GM19328 (cell line): ENCODE data around the gene VSTM2L.

Experiments used
- ATAC-seq: cut with Tn5 transposase; IDR thresholded peaks from one replicate; pipeline ENCODE4 v1.9.1; 2021; ENCODE audit warnings: mild to moderate bottlenecking, moderate library complexity; ENCODE audit not compliant: unreplicated experiment

VSTM2L gene

DNA sequence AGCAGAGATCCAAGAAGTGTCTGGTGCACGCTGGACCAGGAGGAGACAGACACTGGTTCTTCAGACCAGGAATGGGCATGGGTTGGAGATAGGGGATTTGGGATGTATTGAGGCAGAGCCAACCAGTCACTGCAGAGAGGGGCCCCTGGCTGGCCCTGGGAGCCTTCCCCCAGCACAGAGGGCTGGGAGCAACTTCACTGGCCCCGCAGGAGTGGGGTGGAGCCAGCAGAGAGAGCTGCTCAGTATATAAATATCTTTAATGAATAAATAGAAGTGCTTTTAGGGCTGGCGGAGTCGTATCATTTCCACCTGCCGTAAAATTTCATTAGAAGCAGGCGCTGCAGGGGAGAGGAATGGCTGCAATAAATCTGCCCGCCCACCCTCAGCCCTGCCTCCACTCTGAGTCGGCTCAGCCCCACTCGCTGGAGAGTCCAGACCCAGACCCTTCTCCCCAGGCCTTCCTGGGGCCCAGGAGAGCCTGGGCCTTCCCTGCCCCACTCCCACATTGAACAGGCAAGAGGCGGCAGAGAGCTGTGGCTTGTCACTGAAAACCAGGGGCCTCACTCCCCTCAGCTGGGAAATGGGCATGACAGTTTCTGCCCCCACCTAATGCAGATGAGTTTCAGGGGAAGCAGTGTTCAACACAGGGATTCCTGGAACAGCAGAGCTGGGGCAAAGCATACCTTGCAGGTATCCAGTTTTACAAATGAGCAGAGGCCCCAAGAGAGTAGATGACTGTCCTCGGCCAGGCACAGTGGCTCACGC, 23.9 kb upstream of the VSTM2L start:
- ATAC-seq: no peak

DNA sequence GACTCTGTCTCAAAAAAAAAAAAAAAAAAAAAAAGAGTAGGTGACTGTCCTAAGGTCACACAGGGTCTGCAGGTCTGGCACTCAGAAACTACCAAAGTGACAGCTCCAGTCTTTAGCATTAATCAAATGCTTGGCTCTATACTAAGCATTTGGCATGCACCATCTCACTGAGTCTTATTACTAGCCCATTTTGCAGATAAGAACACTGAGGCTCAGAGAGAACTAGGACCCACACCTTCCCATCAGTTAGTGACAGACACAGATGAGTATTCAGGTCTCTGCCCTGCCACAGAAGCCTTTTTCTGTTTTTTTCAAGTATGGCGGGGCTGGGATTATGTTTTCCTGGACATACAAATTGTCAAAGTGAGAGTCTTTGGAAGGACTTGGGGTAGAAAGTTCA, 23.1 kb upstream of the VSTM2L start:
- ATAC-seq: no peak

DNA sequence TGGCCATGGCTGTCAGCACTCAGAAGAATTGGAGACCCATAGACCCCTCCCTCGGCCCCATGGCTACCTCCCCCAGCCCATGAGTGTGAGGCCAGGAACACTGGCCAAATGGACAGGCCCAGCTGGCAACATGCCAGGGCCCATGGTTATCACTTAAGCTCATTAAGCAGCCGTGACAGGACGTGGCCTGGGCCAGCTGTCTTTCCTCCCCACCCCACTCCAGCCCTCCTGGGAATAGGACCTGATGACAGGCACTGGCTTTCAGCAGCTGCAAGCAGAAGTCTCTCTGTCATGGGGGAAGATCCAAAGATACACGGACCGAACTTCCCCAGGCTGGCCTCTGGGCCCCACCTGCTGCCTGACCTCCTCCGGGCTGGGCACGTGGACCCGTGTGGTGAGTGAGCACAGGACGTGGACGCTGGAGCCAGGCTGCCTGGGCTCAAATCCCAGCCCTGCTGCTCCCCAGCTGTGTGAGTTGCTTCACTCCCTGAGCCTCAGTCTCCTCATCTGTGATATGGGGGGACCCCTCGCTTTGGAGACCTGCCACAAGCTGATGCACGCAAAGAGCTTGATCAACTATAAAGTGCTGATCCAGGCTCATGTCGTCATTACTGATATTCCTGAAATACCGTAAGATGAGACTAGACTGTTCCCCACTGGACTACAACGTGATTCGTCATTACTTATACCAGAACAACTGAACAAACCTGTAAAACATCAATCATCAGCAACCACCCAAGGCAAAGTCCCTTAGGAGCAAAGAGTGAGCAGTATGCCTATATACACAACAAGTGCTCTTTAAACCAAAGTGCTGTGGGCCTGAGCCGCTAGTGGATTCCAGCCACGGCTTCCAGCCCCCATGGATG, 22.0 kb upstream of the VSTM2L start:
- ATAC-seq: no peak

DNA sequence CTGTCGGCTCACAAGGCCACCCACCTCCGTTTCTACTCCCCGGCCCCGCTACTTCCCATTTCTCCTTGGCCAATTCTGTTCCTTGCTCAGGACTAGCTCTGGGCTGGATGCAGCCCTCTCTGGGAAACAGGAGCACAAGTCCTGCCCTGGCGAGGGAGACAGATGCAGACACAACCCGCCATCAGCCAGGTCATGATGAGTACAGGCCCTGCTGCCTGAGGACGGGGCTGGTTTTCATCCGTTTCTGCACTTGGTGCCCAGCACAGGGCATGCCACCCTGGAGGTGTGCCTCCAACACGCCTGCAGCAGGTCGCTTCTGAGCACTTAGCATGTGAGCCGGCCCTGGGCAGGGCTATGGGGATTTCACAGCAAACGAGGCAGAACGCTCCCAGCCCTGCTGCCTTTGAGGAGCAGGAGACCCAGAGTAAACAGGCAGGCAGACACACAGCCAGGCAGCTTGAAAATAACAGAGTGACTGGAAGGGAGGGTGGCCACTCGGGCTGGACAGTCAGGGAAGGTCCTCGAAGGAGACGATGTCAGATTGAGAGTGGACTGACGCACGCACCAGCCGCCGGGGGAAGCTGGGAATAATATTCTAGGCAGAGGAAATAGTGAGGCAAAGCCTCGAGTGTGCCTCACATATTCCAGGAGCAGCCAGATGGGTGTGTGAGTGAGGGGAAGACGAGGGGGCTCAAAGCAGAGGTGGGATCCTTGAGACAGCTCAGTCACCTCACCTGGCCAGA, 21.2 kb upstream of the VSTM2L start:
- no peak for ATAC-seq

DNA sequence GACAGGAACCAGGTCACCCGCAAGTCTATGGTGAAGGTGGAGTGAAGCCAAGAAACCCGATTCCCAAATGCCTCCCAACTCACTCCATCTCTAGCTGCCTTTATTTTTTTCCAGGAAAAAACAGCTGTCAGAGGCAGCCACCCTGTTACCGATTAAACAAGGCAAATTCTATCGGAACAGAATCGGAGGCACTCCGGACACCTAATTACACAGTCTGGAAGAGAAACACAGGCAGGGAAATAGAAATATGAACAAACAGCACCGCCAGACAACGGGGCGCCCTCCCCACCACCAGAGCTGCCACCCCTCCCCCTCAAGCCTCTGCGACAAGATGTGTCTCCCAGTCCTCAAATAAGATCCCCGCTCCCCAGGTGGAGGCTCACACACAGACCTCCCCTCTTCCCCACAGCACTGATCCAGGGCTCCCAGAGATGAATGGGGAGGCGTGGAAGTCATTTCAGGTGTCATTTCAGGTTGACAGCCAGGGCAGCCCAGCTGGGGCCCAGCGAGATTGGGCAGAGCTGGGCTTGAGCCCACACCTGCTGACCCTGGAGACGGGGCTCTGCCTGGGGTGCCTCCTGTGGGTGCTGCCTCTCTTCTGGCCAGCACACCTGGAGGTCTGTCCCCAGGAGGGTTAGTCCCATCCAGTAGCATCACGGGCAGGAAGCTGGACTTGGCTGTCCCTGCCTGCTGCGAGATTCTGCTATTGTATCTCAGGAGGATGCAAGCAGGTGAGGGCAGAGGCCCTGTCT, 19.8 kb upstream of the VSTM2L start:
- ATAC-seq: no peak

DNA sequence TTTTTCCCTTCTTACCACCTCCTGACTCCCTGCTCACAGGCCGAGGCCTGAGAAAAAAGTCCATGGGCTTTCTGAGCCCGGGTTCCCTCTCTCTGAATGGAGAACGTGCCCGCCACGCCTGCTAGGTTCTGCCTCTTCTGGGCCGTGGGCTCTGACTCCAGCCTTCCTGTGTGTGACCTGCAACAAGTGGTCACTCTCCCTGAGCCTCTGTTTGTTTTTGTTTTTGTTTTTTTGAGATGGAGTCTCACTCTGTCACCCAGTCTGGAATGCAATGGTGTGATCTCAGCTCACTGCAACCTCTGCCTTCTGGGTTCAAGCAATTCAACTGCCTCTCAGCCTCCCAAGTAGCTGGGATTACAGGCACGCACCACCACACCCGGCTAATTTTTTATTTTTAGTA, 17.9 kb upstream of the VSTM2L start:
- no peak for ATAC-seq

DNA sequence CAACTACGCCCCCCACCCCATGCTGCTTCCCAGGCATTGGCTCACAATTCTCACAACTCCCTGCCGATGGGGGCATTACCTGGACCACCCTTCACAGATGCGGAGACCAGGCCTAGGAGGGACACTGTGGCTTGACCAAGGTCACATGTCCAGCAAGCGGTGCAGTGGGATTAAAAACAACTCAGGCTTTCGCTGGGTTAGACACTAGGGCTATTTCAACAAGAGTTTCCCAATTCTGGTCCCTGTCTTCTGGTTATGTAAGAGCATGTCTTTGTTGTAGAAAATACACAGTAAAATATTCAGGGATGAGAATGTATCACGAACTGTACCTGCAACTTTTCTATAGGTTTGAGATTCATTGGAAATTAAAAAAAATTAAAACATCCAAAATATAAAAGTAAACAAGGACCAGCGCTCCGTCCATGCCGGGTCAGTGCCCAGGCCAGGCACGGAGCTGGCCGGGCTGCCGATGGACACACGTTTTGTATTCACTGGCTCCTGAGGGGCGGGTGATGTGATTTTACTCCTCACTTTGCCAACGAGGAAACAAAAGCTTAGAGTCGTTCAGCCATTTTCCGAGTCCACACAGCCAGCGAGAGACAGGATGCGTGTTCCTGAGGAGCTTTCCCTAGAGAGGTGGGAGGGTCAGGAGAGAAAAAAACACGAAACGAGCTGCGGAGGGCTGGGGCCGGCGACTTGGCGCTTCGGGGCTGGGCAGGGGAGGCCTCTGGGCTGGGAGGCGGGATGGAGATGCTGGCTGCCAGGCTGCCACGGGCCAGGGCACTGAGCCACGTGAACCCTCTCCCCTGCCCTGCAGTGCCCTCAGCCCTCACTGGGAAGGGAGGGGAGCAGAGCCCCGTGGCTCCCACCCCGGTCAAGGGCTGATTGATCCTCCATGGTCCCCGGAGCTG, 17.1 kb upstream of the VSTM2L start:
- no peak for ATAC-seq

DNA sequence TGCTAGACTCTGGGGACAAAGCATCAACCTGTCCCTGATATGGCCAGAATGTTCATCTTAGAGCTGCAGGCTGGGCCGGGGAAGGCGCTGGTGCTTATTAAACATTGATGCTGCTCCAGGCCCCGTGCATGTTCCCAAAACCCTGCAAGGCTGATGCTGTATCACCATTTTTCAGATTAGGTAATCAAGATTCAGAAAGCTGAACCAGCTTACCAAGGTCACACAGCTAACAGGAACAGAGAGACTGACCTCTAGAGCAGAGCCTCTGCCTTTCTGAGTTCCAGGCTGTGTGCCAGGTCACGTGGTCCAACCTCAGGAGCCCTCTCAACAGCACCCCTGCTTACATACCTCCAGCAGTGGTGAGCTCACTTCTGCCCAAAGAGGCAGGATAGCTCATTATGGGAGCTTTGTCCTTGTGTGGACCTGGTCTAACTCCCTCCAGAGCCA, 16.1 kb upstream of the VSTM2L start:
- ATAC-seq: no peak

DNA sequence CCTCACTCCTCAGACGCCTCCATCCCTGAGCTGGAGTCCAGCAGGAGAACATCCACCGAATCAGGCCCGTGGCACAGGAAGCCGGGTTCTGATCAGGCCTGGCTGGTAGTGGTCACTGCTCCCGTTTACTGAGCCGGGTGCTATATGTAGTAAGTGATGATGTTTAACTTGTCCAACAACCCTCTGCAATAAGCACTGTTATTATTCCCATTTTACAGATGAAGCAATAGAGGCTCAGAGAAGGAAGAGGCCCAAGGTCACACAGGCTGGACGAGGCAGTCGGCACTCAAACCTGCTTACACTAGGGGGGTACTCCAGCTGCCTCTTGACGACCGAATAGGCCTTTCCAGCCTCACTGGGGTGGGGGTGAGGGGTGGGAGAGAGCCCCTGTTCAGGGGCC, 14.3 kb upstream of the VSTM2L start:
- no peak for ATAC-seq

DNA sequence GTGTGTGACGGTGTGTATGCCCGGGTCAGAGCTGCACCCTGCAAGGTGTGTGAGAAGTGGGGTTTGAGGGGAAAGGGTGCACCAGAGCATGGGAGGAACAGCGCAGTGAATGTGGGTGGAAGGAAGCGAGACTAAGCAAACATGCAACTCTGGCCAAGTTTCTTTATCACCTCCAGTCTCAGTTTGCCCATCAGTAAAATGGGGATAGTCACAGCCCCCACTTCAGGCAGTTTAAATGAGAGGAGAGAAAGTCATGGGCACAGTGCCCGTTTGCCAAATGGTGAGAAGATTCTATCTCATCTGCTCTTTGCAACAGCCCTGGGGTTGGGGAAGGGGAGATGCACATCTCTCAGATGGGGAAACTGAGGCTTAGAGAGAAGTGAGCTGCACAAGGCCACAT, 12.8 kb upstream of the VSTM2L start:
- no peak for ATAC-seq

DNA sequence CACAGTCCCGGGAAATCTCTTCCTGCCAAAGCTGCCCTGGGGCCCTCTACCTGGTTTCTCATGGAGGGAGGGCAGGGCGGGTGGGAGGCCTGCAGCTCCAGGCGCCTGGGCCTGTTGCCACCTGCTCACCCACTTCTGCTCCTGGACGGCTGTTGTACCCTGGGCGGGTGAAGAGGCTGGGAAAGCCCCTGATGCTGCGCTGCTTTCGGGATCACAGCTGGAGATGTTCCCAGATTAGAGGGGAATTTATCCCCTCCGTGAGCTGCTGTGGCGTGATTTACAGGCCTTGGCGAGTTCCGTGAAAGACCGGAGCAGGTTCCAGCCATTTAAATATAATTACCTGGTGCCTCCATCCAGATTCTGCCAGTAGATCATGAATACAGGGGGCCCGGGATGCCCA, 12.3 kb upstream of the VSTM2L start:
- ATAC-seq: no peak

DNA sequence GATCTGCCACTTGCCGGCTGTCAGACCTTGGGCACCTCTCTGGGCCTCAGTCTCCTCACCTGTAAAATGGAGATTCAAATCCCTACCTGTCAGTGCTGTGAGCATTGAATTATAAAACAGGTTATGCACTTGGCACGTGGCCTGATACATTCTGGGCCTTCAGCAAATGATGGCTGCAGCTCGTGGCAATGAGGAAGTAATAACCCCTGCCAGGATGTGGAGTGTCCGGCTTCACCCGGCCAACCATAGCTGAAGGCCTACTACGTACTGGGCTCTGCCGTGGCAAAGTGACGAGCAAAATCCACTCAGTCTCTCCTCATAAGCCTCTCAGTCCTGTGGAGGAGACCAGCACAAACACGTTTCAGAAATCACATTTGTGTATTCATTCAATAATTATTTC, 10.9 kb upstream of the VSTM2L start:
- no peak for ATAC-seq

DNA sequence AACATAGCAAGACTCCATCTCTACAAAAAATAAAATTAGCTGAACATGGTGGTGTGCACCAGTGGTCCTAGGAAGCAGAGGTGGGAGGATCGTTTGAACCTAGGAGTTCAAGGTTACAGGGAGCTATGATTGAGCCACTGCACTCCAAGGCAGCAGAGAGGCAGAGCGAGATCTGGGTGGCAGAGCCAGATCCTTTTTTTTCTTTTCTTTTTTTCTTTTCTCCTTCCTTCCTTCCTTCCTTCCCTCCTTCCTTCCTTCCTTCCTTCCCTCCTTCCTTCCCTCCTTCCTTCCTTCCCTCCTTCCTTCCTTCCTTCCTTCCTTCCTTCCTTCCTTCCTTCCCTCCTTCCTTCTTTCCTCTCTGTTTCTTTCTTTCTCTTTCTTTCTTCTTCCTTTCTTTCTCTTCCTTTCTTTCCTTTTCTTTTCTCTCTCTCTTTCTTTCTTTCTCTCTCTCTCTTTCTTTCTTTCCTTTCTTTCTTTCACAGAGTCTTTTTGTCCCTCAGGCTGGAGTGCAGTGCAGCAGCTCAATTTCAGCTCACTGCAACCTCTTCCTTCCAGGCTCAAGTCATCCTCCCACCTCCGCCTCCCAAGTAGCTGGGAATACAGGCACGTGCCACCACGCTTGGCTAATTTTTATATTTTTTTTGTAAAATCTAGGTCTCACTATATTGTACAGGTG, 9.2 kb upstream of the VSTM2L start:
- no peak for ATAC-seq

DNA sequence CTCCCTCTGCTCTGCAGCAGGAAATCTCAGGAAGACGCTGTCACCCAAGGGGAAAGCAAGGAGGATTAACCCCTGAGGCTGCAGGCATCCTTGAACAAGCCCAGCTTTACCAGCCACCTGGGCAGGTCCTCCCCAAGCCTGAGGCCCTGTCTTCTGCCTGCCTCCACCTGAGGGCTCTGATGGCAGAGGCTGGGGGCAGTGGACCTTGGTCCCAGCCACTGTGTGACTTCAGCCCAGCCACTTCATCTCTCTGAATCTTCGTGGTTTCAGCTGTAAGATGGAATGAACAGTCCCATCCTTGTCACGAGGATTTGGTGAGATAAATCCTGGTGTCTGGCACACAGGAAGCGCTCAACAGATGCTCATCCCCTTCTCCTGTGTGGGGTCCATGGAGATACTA, 8.5 kb upstream of the VSTM2L start:
- ATAC-seq: no peak

DNA sequence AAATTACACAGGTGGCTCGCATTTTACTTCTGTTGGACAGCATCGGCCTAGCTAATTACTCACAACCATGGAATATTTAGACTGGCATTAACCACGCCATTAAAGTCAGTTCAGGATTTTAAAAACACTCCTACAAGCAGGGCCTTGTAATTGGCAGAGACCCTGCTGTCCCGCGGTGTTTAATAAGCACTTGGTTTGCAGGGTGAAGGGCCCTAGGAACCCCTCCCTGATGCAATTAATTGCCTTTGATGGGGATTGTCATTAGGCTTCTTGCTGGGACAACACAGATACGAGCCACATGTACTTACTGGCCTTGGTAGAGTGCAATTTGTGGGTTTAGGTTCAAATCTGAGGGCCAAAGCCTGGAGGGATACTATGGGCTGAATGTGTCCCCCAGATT, 7.8 kb upstream of the VSTM2L start:
- ATAC-seq: no peak

DNA sequence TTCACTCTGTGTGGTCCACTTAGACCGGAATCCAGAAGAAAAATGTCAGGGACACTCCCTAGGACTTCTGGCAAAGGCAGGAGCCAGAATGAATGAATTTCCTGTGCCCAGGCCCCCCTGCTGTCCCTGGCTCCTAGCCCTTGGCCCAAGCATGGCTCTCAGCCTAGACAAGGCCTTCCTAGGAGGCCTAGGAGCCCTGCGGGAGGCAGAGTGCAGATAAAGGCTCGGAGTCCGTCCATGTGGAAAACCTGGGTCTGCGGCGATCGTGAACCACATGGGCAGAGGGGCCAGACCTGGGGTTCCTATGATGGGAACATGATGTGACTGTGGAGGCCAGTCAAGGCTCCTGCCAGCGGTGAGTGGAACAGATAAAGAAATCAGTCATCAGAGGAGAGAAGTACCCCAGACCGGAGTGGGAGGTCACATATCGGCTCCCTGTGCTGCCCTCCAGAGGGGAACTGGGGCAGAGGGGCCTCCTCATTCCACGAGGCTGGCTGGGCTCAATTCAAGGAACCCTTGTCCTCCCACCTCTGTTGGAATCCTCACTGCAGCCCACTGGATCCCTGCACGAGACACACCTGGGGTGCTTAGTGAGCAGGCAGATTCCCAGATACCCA, 5.9 kb upstream of the VSTM2L start:
- no peak for ATAC-seq

DNA sequence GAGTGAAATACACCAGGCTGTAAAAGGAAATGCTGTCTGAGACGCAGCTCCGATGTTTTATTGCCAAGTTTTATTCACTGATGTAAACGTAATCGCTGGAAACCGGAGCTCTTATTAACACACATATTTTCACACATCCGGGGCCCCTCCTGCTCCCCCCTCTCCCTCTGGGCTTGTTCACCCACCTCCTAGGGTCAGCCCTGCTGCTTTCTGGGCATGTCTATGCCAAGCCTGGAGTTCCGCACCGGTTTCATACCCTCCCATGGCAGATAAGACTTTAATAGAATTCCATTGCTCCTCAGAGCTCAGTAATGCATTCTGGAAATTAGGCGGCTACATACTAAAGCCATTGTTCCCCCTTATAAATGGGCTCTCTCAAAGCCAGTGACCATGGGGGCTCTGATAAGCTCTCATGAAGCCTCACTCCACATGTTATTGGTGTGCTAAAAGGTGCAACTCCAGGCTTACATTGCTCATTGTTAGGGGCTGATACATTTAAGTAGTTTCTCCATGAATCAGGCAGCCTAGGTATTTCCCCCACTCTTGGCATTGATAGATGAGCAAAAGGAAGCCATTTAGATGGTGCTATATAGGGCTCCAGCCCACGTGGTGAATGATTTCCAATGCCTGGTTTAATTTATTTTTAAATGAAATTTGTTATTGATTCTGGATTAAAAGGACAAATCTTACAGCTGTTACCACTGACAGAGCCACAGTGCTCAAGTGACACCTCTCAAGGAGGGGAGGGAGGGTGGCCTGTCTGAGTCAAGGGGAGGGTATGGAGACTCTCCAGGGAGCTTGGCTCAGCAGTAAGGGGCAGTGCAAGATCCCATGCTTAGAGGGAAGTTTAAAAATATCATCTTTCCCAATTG, 4.5 kb upstream of the VSTM2L start:
- ATAC-seq: no peak
